B cell (primary cell): Measurements from ENCODE around the gene PHACTR1.

ENCODE experiments used
- CTCF ChIP-seq: fragments of 200-600 bp; IDR thresholded peaks from one replicate; pipeline ENCODE4 v1.8.0; 2022; ENCODE audit warnings: antibody characterized with exemption, mild to moderate bottlenecking
- EZH2 ChIP-seq: IDR thresholded peaks from 2 replicates; pipeline ENCODE4 v1.6.1; 2012; ENCODE audit warnings: borderline replicate concordance, low read depth, mild to moderate bottlenecking, moderate library complexity, low read length; ENCODE audit not compliant: insufficient read depth, poor library complexity, severe bottlenecking

- TF ChIP-seq CTCF, result no peak
- TF ChIP-seq EZH2, result no peak
Measured at GRCh38 chr6:13013681-13014503, 297.3 kb downstream of the PHACTR1 start.
